Chondrocyte (in vitro differentiated cells): ENCODE measurements around the gene ZDHHC8. TPM values are rescaled to one million over a fixed set of nuclear protein-coding genes. Genes with fewer than 3 reads are reported as not detected.

ENCODE experiments used
- DNase-seq: peaks from one replicate; pipeline ENCODE4 v3.0.0; 2021; ENCODE audit warnings: mixed read lengths, low spot score
- H3K27ac Mint-ChIP-seq: one replicate; pipeline ENCODE4 v1.8.0; 2021; ENCODE audit warnings: mild to moderate bottlenecking, moderate library complexity, mixed read lengths; ENCODE audit not compliant: unreplicated experiment
- H3K27me3 Mint-ChIP-seq: 2 replicates; pipeline ENCODE4 v1.8.0; 2021; ENCODE audit warnings: low read depth, mixed read lengths
- H3K36me3 Mint-ChIP-seq: 2 replicates; pipeline ENCODE4 v1.8.0; 2021; ENCODE audit warnings: low read depth, mixed read lengths
- H3K4me1 Mint-ChIP-seq: 2 replicates; pipeline ENCODE4 v1.8.0; 2021; ENCODE audit warnings: low read depth, mild to moderate bottlenecking, mixed read lengths
- H3K4me3 Mint-ChIP-seq: one replicate; pipeline ENCODE4 v1.8.0; 2021; ENCODE audit warnings: mild to moderate bottlenecking, moderate library complexity, mixed read lengths; ENCODE audit not compliant: unreplicated experiment
- H3K9me3 Mint-ChIP-seq: 2 replicates; pipeline ENCODE4 v1.8.0; 2021; ENCODE audit warnings: low read depth, mixed read lengths
- total RNA-seq: library from RNA; stranded (reverse); gene quantifications from 3 replicates; pipeline ENCODE4 v1.2.1, GENCODE V29; 2021
- TF ChIP-seq, protein P1 (sequence below): fragments of 200-600 bp; sonication (generic); IDR thresholded peaks from 2 replicates; pipeline ENCODE4 v1.5.0; 2021; ENCODE audit warnings: antibody characterized with exemption, mild to moderate bottlenecking, moderate library complexity

ZDHHC8 gene
- total RNA-seq, 1 donor from 2014 or later = 95.2 TPM

- H3K27me3 Mint-ChIP-seq = no peaks in the 10 kb centered on the region
- DNase-seq = no peak
- no peak overlapping the region for H3K27ac Mint-ChIP-seq
- TF ChIP-seq, protein P1, sequence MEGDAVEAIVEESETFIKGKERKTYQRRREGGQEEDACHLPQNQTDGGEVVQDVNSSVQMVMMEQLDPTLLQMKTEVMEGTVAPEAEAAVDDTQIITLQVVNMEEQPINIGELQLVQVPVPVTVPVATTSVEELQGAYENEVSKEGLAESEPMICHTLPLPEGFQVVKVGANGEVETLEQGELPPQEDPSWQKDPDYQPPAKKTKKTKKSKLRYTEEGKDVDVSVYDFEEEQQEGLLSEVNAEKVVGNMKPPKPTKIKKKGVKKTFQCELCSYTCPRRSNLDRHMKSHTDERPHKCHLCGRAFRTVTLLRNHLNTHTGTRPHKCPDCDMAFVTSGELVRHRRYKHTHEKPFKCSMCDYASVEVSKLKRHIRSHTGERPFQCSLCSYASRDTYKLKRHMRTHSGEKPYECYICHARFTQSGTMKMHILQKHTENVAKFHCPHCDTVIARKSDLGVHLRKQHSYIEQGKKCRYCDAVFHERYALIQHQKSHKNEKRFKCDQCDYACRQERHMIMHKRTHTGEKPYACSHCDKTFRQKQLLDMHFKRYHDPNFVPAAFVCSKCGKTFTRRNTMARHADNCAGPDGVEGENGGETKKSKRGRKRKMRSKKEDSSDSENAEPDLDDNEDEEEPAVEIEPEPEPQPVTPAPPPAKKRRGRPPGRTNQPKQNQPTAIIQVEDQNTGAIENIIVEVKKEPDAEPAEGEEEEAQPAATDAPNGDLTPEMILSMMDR = no peak
- peaks cover 1% of the 10 kb centered on the region for H3K36me3 Mint-ChIP-seq
- H3K4me1 Mint-ChIP-seq = peaks cover 51% of the 10 kb centered on the region
- no peak overlapping the region for H3K4me3 Mint-ChIP-seq
- H3K9me3 Mint-ChIP-seq = no peaks in the 10 kb centered on the region
Observed at GRCh38 chr22:20138868-20139267, 7.3 kb downstream of the ZDHHC8 start.

- Mint-ChIP-seq H3K36me3 (peaks cover 1% of the 10 kb centered on the region), H3K27ac (no peak overlapping the region), H3K4me1 (peaks cover 45% of the 10 kb centered on the region), H3K9me3 (no peaks in the 10 kb centered on the region), H3K4me3 (no peak overlapping the region), H3K27me3 (no peaks in the 10 kb centered on the region)
- DNase-seq = no peak
- TF ChIP-seq, protein P1 = no peak
Observed at GRCh38 chr22:20139391-20140106, 7.9 kb downstream of the ZDHHC8 start.

GRCh38 chr22:20140107-20140445 lies 8.5 kb downstream of the ZDHHC8 start:
- no peak for DNase-seq
- TF ChIP-seq, protein P1 = no peak
- Mint-ChIP-seq H3K9me3 (no peaks in the 10 kb centered on the region), H3K27me3 (no peaks in the 10 kb centered on the region), H3K27ac (no peak overlapping the region), H3K36me3 (peaks cover 1% of the 10 kb centered on the region), H3K4me3 (no peak overlapping the region), H3K4me1 (peaks cover 42% of the 10 kb centered on the region)

DNA sequence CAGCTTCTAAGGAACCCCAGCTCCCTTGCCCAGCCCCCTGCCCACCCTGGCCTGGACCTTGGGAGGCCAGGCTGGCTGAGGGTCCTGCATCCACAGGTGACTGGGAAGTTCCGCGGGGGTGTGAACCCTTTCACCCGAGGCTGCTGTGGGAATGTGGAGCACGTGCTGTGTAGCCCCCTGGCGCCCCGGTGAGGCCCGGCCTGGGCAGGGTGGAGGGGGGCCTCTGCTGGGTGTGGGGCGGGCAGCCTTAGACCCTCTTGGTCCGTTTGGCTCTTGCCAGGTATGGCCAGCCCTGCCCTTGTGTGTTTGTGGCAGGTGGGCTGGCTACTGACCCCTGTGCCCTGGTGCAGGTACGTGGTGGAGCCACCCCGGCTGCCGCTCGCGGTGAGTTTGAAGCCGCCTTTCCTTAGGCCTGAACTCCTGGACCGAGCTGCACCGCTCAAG lies 8.9 kb downstream of the ZDHHC8 start:
- peaks cover 1% of the 10 kb centered on the region for H3K36me3 Mint-ChIP-seq
- H3K27me3 Mint-ChIP-seq = no peaks in the 10 kb centered on the region
- H3K9me3 Mint-ChIP-seq = no peaks in the 10 kb centered on the region
- TF ChIP-seq, protein P1 = no peak
- peak overlapping the region; percentile 57 for H3K27ac Mint-ChIP-seq
- DNase-seq = no peak
- peaks cover 38% of the 10 kb centered on the region for H3K4me1 Mint-ChIP-seq
- H3K4me3 Mint-ChIP-seq = no peak overlapping the region

DNA sequence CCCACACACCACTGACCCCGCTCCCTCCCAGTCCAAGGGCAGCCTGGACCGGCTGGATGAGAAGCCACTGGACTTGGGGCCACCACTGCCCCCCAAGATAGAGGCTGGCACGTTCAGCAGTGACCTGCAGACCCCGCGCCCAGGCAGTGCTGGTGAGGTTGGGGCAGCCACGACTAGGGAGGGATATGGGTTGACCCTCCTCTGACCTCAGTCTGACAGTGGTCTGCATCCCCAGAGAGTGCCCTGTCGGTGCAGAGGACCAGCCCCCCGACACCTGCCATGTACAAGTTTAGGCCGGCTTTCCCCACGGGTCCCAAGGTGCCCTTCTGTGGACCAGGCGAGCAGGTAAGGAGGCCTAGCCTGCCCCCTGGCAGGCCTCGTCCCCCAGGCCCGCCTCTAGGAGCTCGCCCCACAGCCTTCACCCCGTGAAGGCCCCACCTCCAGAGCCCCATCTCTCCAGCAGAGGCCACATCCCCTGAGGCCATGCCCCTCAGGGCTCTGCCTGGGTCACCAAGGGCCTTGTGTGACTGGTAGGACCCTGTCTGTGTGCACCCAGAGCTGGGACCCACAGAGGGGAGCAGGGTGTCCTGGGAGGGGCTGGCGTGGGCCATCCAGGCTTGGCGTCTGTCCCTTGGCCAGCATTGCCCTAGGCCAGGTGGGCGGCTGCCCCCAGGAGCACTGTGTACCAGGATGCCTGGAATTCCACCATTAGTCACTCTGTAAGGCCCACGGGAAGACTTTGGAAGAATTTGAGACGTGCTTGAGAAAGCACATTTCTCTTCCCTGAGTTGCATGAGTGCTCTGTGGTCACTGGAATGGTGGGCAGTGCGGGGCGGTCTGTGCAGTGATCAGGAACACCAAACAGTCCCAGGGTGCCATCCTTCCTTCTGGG lies 9.8 kb downstream of the ZDHHC8 start:
- no peaks in the 10 kb centered on the region for H3K9me3 Mint-ChIP-seq
- no peak for DNase-seq
- H3K27me3 Mint-ChIP-seq = no peaks in the 10 kb centered on the region
- no peak overlapping the region for H3K4me3 Mint-ChIP-seq
- H3K27ac Mint-ChIP-seq = peak overlapping the region; percentile 77
- H3K36me3 Mint-ChIP-seq = peaks cover 1% of the 10 kb centered on the region
- TF ChIP-seq, protein P1 = no peak
- peaks cover 35% of the 10 kb centered on the region for H3K4me1 Mint-ChIP-seq
